Neural progenitor cell (in vitro differentiated cells): ENCODE measurements around the gene ZNF547. TPM values are rescaled to one million over a fixed set of nuclear protein-coding genes. Genes with fewer than 3 reads are reported as not detected.

Source experiments
- DNase-seq: peaks from one replicate; pipeline ENCODE4 v3.0.0-alpha.2; 2016; ENCODE audit warnings: low spot score
- H2AFZ ChIP-seq: fragments of 200-600 bp; sonication (generic); replicated peaks from 2 replicates; pipeline ENCODE4 v1.6.1; 2016; ENCODE audit warnings: antibody characterized with exemption
- H3F3A ChIP-seq: fragments of 200-600 bp; sonication (generic); 2 replicates; pipeline ENCODE4 v1.6.1; 2016; ENCODE audit warnings: antibody characterized with exemption, low read depth
- H3K27ac ChIP-seq: fragments of 200-600 bp; sonication (generic); 2 replicates; pipeline ENCODE4 v1.5.1; 2016; ENCODE audit warnings: mild to moderate bottlenecking
- H3K27me3 ChIP-seq: fragments of 200-600 bp; sonication (generic); 2 replicates; pipeline ENCODE4 v1.6.1; 2016; ENCODE audit warnings: mild to moderate bottlenecking, moderate library complexity
- H3K36me3 ChIP-seq: fragments of 200-600 bp; sonication (generic); 2 replicates; pipeline ENCODE4 v1.5.1; 2016
- H3K4me1 ChIP-seq: fragments of 200-600 bp; sonication (generic); 2 replicates; pipeline ENCODE4 v1.6.1; 2016; ENCODE audit warnings: mixed run types
- H3K4me2 ChIP-seq: fragments of 200-600 bp; sonication (generic); 2 replicates; pipeline ENCODE4 v1.6.1; 2016
- H3K4me3 ChIP-seq: fragments of 200-600 bp; sonication (generic); 2 replicates; pipeline ENCODE4 v1.5.1; 2016
- H3K79me2 ChIP-seq: fragments of 200-600 bp; sonication (generic); 2 replicates; pipeline ENCODE4 v1.6.1; 2016; ENCODE audit warnings: low read depth
- H3K9ac ChIP-seq: fragments of 200-600 bp; sonication (generic); 2 replicates; pipeline ENCODE4 v1.6.1; 2016
- H3K9me3 ChIP-seq: fragments of 200-600 bp; sonication (generic); 2 replicates; pipeline ENCODE4 v1.5.1; 2016; ENCODE audit warnings: low read depth
- H4K20me1 ChIP-seq: fragments of 200-600 bp; sonication (generic); 2 replicates; pipeline ENCODE4 v1.6.1; 2016; ENCODE audit warnings: low read depth
- H3K27ac Mint-ChIP-seq: 3 replicates; pipeline ENCODE4 v1.8.0; 2021; ENCODE audit warnings: mixed read lengths
- H3K27me3 Mint-ChIP-seq: 2 replicates; pipeline ENCODE4 v1.8.0; 2022; ENCODE audit warnings: low read depth, mild to moderate bottlenecking, inconsistent platforms, moderate library complexity, mixed read lengths; ENCODE audit not compliant: insufficient read depth
- H3K36me3 Mint-ChIP-seq: 3 replicates; pipeline ENCODE4 v1.8.0; 2021; ENCODE audit warnings: mixed read lengths
- H3K4me1 Mint-ChIP-seq: 3 replicates; pipeline ENCODE4 v1.8.0; 2021; ENCODE audit warnings: mixed read lengths
- H3K4me3 Mint-ChIP-seq: 3 replicates; pipeline ENCODE4 v1.8.0; 2021; ENCODE audit warnings: mild to moderate bottlenecking, moderate library complexity, mixed read lengths
- H3K9me3 Mint-ChIP-seq: 3 replicates; pipeline ENCODE4 v1.8.0; 2020; ENCODE audit warnings: mixed read lengths
- EZH2 ChIP-seq: fragments of 200-600 bp; sonication (generic); IDR thresholded peaks from 2 replicates; pipeline ENCODE4 v1.6.1; 2017; ENCODE audit warnings: antibody characterized with exemption, mild to moderate bottlenecking, moderate library complexity
- EZH2phosphoT487 ChIP-seq: fragments of 200-600 bp; sonication (generic); IDR thresholded peaks from 2 replicates; pipeline ENCODE4 v1.6.1; 2017; ENCODE audit warnings: antibody characterized with exemption
- total RNA-seq: library from RNA; depleted of rRNA; stranded (reverse); fragments of >200 nt; gene quantifications from 2 replicates; pipeline ENCODE4 v1.2.3, GENCODE V29; 2015; ENCODE audit warnings: low replicate concordance
- TF ChIP-seq, protein P1 (sequence below): fragments of 200-600 bp; sonication (generic); IDR thresholded peaks from 2 replicates; pipeline ENCODE4 v1.5.1; 2017; ENCODE audit warnings: antibody characterized with exemption, mild to moderate bottlenecking

Gene ZNF547
- total RNA-seq, 1 donor from 2014 or later: 2.9 TPM

DNA sequence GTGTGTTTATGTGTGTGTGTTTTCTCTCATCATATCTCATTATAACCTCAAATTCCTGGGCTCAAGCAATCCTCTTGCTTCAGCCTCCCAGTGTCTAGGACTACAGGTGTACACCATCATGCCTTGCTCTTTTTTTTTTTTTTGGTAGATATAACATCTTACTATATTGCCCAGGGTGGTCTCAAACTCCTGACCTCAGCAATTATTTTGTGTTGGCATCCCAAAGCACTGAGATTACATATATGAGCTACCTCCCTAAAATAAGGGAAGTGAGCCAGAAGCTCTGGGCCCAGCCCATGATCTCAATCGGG, 43.5 kb upstream of the ZNF547 start:
- Mint-ChIP-seq H3K4me3 (peak overlapping the region; percentile 89), H3K27ac (peak overlapping the region; percentile 86)
- TF ChIP-seq EZH2 (no peak), EZH2phosphoT487 (no peak)
- TF ChIP-seq, protein P1, sequence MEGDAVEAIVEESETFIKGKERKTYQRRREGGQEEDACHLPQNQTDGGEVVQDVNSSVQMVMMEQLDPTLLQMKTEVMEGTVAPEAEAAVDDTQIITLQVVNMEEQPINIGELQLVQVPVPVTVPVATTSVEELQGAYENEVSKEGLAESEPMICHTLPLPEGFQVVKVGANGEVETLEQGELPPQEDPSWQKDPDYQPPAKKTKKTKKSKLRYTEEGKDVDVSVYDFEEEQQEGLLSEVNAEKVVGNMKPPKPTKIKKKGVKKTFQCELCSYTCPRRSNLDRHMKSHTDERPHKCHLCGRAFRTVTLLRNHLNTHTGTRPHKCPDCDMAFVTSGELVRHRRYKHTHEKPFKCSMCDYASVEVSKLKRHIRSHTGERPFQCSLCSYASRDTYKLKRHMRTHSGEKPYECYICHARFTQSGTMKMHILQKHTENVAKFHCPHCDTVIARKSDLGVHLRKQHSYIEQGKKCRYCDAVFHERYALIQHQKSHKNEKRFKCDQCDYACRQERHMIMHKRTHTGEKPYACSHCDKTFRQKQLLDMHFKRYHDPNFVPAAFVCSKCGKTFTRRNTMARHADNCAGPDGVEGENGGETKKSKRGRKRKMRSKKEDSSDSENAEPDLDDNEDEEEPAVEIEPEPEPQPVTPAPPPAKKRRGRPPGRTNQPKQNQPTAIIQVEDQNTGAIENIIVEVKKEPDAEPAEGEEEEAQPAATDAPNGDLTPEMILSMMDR: no peak

GRCh38 chr19:57320180-57321084, 42.9 kb upstream of the ZNF547 start, which contains the start of gene ZNF543:
Gene ZNF543, plus strand, starts transcription at chr19:57320472. Its CDS starts 382 bp downstream, at chr19:57320854.
- no peaks in the 10 kb centered on the region for H3K9me3 ChIP-seq
- H3K27ac ChIP-seq: peak within 1 kb of the TSS; percentile 74
- Mint-ChIP-seq H3K36me3 (peaks cover 6% of the 10 kb centered on the region), H3K9me3 (no peaks in the 10 kb centered on the region), H3K4me1 (peaks cover 20% of the 10 kb centered on the region), H3K27me3 (peaks cover 9% of the 10 kb centered on the region), H3K4me3 (peak within 1 kb of the TSS; percentile 89), H3K27ac (peak within 1 kb of the TSS; percentile 86)
- DNase-seq: peak; percentile 99
- H3K9ac ChIP-seq: peak within 1 kb of the TSS; percentile 93
- peak within 1 kb of the TSS; percentile 75 for H2AFZ ChIP-seq
- H4K20me1 ChIP-seq: no peaks in the 10 kb centered on the region
- TF ChIP-seq, protein P1: no peak
- TF ChIP-seq EZH2 (no peak), EZH2phosphoT487 (no peak)
- H3K27me3 ChIP-seq: peaks cover 23% of the 10 kb centered on the region
- peaks cover 19% of the 10 kb centered on the region for H3K4me1 ChIP-seq
- peak within 1 kb of the TSS; percentile 87 for H3K4me2 ChIP-seq
- H3K36me3 ChIP-seq: no peaks in the 10 kb centered on the region
- H3K4me3 ChIP-seq: peak within 1 kb of the TSS; percentile 77
- peaks cover 18% of the 10 kb centered on the region for H3F3A ChIP-seq
- H3K79me2 ChIP-seq: peaks cover 26% of the 10 kb centered on the region

More for the DNA sequence above, 43.5 kb upstream of the ZNF547 start:
- Mint-ChIP-seq H3K27me3 (peaks cover 9% of the 10 kb centered on the region), H3K9me3 (no peaks in the 10 kb centered on the region), H3K36me3 (peaks cover 5% of the 10 kb centered on the region), H3K4me1 (peaks cover 20% of the 10 kb centered on the region)
- H3K4me2 ChIP-seq: peak overlapping the region; percentile 87
- no peak overlapping the region for H3K9ac ChIP-seq
- H3K79me2 ChIP-seq: peaks cover 26% of the 10 kb centered on the region
- H3K27ac ChIP-seq: peak overlapping the region; percentile 74
- H3K4me3 ChIP-seq: peak overlapping the region; percentile 77
- no peak for DNase-seq
- H3K36me3 ChIP-seq: no peaks in the 10 kb centered on the region
- H3K27me3 ChIP-seq: peaks cover 29% of the 10 kb centered on the region
- H4K20me1 ChIP-seq: no peaks in the 10 kb centered on the region
- H2AFZ ChIP-seq: peak overlapping the region; percentile 75
- peaks cover 19% of the 10 kb centered on the region for H3K4me1 ChIP-seq
- H3F3A ChIP-seq: peaks cover 18% of the 10 kb centered on the region
- H3K9me3 ChIP-seq: no peaks in the 10 kb centered on the region

DNA sequence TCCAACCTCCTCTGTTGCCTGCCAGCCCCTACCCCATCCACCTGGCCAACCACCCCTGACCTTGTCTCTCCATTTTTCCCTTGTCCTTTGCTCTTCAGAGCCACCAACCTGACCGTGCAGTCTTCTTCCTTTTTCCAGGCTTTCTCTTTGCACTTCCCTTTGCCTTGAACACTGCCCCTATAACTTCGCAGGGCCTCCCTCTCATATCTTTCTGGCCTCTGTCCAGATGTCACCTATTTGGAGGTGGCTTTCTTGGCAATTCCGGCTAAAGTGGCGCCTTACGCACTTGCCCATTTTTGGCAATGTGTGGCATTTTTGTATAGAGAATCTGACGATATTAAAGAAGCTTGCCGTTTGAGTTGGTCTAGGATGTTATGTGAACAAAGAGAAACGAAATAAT, 42.2 kb upstream of the ZNF547 start:
- no peak overlapping the region for H3K27ac ChIP-seq
- peaks cover 16% of the 10 kb centered on the region for H3K27me3 ChIP-seq
- H3K9ac ChIP-seq: peak overlapping the region; percentile 93
- Mint-ChIP-seq H3K9me3 (no peaks in the 10 kb centered on the region), H3K27me3 (peaks cover 12% of the 10 kb centered on the region), H3K4me1 (peaks cover 20% of the 10 kb centered on the region), H3K27ac (peak overlapping the region; percentile 31), H3K4me3 (peak overlapping the region; percentile 89), H3K36me3 (peaks cover 6% of the 10 kb centered on the region)
- TF ChIP-seq, protein P1: no peak
- TF ChIP-seq EZH2 (no peak), EZH2phosphoT487 (no peak)
- H3K9me3 ChIP-seq: no peaks in the 10 kb centered on the region
- peaks cover 26% of the 10 kb centered on the region for H3K79me2 ChIP-seq
- no peak for DNase-seq
- H2AFZ ChIP-seq: no peak overlapping the region
- no peaks in the 10 kb centered on the region for H3K36me3 ChIP-seq
- no peaks in the 10 kb centered on the region for H4K20me1 ChIP-seq
- peaks cover 18% of the 10 kb centered on the region for H3F3A ChIP-seq
- H3K4me3 ChIP-seq: peak overlapping the region; percentile 77
- H3K4me1 ChIP-seq: peaks cover 19% of the 10 kb centered on the region
- peak overlapping the region; percentile 87 for H3K4me2 ChIP-seq
